HG03280 (cell line): Measurements from ENCODE around the gene KCNN4.

Experiments
- ATAC-seq: cut with Tn5 transposase; IDR thresholded peaks from one replicate; pipeline ENCODE4 v1.9.1; 2021; ENCODE audit warnings: mild to moderate bottlenecking, moderate library complexity; ENCODE audit not compliant: unreplicated experiment

The KCNN4 gene

DNA sequence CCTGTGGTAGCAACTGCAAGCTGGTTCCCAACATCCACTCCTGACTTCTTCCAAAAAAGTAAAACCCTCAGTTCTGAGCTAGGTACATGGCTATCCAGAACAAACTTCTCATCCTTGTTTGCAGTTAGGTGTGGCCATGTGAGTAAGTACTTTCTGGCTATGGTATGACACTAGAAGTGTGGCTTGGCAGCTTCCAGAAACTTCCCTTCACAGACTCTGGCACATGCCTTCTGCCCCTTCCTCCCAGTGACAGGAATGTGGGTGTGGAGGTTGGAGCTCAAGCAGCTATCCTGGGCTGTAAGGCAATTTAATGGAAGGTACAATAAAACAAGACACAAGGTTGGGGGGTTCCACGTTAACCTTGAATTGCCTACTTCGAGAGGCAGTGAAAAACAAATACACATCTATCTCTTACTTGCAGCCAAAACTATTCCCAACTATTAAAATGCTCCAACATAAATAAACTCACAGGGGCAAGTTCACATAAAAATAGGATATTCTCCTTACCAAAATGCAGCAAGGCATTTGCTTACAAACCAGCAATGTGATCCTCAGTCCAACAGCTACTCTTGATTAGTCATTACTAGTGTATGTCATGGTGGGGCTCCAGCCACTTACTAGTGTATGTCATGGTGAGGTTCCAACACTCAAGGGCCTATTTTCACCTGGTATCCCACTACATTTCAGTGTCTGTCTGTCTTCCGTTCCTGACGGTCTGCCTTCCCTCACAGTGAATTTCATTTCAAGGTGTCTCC, 29.1 kb downstream of the KCNN4 start:
- ATAC-seq: no peak

GRCh38 chr19:43749898-43750297, 30.9 kb downstream of the KCNN4 start:
- no peak for ATAC-seq

DNA sequence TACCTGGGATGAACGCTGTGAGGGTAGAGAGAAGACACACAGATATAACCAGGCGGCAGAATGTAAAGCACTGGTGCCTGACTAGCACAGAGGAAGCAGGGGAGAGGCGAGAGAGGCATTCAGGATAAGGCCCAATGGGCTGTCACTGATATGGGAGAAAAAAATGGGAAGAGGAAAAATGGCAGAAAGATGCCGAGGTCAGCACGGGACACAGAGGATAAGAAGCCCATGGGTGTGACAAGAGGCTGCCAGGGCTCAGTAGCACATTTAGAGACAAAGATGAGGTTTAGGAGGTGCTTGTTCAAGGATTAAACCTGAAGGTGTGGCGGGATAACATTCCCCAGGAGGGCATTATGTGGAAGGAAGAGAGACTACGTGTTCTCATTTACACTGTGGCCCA, 31.6 kb downstream of the KCNN4 start:
- ATAC-seq: no peak

DNA sequence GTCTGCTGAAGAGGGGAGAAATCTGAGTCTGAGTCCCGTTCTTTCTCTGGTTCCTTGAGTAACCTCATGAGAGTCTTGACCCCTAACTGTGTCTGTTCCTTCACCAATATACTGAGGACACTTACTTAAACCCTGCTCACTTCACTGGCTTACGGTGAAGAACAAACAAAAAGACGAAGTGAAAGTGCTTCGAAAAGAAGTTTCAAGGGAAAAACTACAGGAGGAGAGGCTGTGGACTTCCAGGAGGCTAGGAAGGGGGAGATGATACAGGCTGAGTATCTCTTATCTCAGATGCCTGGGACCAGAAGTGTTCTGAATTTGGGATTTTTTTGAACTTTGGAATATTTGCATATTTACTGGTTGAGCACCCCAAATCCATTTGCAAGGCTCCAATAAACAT, 32.1 kb downstream of the KCNN4 start:
- ATAC-seq: no peak

GRCh38 chr19:43748205-43748594, 32.6 kb downstream of the KCNN4 start:
- ATAC-seq: no peak

GRCh38 chr19:43747557-43748204, 33.1 kb downstream of the KCNN4 start:
- no peak for ATAC-seq

GRCh38 chr19:43743059-43743458, 37.7 kb downstream of the KCNN4 start:
- no peak for ATAC-seq

DNA sequence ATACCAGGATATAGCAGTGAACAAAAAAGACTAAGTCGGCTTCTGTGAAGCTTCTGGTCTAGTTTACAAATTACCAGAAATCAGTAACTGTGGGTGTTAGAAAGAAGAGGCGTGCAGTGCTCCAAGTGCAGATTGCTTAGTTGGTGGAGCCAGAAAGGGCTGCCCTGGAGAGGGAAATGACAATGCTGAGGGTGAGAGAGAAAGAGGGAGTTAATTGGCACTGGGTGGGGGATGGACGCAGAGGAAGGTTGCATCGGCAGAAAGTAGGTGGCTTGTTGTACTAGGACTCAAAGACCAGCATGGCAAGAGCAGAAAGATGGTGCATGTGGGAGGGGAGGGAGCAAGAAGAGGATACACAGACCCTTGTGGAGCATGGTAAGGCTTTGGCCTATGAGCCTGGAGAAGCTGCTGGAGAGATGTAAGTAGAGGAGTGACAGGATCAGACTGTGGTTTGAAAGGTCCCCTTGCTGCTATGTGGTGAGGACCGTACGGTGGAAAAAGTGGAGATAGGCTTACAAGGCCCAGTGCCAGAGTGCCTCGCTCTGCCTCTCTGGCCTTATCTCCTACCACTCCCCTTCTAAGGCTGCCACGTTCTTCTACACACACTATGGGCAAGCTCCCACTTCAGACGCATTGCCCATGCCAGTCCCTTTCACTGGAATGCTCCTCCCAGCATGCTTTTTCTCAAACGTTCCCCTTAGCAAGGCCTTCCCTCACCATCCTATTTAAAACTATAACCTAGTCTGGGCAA, 39.5 kb downstream of the KCNN4 start:
- ATAC-seq: no peak

- ATAC-seq: no peak
Measured at GRCh38 chr19:43739439-43740235, 41.1 kb downstream of the KCNN4 start.

DNA sequence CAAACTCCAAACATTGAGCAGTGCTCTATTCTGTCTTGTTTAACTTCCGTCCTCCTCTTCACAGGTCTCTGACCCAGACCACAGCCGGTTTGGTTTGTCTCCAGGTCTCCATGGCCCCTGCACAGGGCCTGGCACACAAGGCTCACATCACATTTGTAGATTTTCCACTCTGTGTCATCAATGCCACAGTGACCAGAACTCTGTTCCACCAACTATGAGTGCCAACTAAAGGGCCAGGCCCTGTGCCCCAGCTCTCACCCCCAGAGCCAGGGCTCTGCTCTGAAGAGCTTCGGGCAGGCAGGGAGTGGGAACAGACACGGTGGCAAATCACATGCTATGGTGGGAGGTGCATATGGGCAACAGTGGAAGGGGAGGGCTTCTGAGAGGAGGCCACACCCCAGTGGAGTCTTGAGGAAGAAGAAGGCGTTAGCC, 42.0 kb downstream of the KCNN4 start:
- no peak for ATAC-seq

DNA sequence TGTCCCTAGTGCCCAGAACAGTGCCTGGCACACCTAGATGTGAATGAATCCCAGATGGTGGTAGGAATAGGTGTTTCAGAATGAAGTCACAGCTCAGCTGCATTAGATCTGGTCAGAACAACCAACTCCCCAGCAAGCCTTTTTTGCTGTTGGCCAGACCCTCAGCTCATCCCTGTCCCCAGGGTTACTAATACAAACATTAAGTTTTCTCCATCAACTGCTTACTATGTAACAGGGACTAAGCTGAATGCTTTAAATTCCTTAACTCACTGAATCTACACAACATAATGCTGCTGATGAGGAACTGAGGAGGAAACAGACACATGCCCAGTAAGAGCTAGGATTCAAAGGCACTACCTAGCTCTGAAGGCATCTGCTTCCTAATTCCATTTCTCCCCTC, 44.8 kb downstream of the KCNN4 start:
- no peak for ATAC-seq

- no peak for ATAC-seq
Measured at GRCh38 chr19:43735013-43735412, 45.8 kb downstream of the KCNN4 start.

- ATAC-seq: no peak
Measured at GRCh38 chr19:43731846-43732245, 48.9 kb downstream of the KCNN4 start.

GRCh38 chr19:43731346-43731745, 49.4 kb downstream of the KCNN4 start:
- ATAC-seq: no peak

GRCh38 chr19:43729919-43730318, 50.9 kb downstream of the KCNN4 start:
- ATAC-seq: no peak

DNA sequence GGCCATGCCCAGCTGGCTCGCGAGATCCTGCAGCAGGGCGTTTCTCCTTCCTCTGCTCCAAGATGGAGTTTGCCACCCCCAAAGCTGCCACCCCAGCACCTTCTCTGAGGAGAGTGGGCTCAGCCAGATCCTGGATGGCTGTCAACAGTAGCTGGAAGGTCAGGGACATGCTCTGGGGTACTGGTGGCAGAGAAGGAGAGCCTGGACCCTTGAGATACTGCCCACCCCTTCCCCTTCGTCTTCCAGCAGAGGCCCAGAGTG, 53.2 kb downstream of the KCNN4 start:
- no peak for ATAC-seq

DNA sequence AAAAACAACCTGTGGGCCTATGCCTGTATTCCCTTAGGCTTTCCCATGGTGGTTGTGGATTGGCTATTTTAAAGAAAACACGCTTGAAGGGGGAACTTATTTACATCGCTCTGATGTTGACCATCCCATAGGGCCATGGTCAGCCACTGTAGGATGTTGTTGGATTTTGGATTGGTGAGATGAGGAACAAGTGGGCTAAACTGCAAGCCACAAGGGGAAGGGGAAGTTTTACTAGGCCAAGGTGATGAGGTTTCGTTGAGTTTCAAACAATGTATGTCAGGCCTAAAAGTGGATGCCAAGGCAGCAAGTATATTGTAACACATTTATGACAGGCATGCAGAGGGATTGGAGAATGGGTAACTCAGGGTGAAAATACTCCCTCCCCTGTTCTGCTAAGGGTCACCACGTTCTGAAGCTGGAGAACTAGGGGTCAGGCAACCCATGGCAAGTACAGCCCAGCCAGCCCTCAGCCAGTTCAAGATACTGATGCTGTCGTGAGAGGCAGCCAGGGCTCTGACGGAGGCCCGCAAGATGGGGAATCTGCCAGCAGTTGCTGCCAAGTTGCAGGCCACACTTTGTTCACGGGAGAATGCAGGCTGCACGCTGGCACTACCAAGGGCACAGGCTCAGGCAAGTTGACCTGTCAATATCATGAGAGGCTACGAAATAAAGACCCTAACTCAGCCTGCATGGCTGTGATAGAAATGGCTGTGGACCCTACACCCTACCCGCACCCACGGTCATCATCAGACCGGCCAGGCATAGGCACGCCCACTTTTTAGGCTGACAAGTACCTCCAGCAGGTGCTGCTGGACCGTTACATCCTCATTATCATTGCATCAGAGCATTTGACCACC, 53.8 kb downstream of the KCNN4 start:
- no peak for ATAC-seq

GRCh38 chr19:43725468-43725867, 55.3 kb downstream of the KCNN4 start:
- no peak for ATAC-seq

DNA sequence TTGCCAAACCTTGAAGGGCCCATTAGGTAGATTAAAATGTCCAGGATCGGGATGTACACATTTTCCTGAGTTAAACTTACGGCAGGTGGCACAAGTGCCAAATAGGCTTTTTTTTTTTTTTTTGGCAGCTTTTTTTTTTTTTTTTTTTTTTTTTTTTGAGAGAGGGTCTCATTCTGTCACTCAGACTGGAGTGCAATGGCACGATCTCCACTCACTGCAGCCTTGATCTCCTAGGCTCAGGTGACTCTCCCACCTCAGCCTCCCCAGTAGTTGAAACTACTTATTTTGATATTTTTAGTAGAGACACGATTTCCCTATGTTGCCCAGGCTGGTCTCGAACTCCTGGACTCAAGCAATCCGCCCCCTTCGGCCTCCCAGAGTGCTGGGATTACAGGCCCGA, 55.9 kb downstream of the KCNN4 start:
- ATAC-seq: no peak

GRCh38 chr19:43723588-43723987, 57.2 kb downstream of the KCNN4 start:
- no peak for ATAC-seq
